ENCODE results near the gene SCAF8.
A peak's percentile ranks its signal among the peaks of the same experiment; 100 is the strongest.
"Not testable (repeated sequence)": the region's sequence is repeated elsewhere in the genome, so short reads cannot be mapped to it uniquely, and the experiment has no call there.

SCAF8 gene, protein sequence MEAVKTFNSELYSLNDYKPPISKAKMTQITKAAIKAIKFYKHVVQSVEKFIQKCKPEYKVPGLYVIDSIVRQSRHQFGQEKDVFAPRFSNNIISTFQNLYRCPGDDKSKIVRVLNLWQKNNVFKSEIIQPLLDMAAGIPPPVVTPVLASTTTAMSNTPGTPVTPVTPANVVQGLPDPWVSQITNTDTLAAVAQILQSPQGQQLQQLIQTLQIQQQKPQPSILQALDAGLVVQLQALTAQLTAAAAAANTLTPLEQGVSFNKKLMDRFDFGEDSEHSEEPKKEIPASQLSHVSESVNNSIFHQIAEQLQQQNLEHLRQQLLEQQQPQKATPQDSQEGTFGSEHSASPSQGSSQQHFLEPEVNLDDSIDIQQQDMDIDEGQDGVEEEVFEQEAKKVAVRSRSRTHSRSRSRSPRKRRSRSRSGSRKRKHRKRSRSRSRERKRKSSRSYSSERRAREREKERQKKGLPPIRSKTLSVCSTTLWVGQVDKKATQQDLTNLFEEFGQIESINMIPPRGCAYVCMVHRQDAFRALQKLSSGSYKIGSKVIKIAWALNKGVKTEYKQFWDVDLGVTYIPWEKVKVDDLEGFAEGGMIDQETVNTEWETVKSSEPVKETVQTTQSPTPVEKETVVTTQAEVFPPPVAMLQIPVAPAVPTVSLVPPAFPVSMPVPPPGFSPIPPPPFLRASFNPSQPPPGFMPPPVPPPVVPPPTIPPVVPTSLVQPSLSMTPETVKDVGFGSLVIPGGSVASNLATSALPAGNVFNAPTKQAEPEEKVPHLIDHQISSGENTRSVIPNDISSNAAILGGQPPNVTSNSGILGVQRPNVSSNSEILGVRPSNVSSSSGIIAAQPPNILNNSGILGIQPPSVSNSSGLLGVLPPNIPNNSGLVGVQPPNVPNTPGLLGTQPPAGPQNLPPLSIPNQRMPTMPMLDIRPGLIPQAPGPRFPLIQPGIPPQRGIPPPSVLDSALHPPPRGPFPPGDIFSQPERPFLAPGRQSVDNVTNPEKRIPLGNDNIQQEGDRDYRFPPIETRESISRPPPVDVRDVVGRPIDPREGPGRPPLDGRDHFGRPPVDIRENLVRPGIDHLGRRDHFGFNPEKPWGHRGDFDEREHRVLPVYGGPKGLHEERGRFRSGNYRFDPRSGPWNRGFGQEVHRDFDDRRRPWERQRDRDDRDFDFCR (N-terminal part only)

DNA sequence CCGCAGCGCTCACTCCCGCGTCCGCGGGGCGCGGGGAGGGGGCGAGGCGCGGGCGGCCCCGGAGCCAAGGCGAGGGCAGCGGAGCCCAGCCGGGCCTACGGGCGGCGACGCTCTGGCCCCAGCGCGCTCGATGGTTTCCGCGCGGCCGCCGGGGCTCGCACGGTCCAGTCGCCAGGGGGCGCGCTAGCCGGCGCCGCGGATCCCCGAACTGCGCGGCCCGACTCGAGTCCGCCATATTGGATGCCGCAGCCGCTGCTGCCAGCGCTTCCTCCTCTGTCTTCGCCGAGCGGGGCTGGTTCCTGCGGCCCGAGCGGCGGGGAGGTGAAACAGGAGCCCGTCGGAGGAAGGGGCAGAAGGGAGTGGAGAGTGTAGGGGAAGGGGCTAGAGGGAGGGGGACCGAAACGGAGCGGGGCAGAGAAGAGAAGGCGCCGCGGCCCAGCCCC, at the start of gene SCAF8:
Gene SCAF8, plus strand, starts transcription at position 234 of the 443 bp plus-strand sequence. CDS start 485 bp downstream, outside the sequence.
- peak; percentile 67 for DNase-seq (ENCODE audit: low read depth)

DNA sequence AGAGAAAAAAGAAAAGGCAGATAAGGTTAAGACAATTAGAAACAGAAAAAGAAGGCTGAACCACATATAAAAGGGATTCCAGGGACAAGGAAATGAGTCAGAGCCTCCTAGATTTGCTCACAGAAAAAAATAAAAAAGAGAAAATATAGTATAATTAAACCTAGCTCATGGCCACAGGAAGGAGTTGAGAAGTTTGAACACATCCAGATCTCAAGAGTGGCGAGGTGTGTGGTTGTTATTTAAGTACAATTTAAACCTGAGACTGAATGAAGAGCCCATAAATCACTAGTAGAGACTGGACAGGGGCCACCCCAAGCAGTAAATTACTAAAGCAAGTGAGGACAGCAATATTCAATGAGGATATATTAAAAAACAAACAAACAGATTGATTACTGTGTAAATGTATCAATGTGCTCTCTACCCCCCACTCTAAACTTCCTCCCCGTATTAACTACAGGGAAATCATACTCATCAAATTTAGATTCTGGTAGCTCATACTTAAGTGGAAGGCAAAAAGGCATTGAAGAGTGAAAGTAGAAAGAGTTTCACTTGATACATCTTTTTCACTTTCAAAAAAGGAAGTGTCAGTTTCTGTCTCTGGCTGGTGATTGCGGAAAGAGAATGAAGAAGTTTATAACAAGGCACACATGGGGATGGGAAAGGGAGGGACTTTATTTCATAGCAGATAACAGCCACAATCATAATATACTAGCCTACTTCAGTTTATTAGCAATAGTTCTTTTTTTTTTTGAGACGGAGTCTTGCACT, 49.3 kb upstream of the SCAF8 start:
- DNase-seq (ENCODE audit: low read depth), result no peak

DNA sequence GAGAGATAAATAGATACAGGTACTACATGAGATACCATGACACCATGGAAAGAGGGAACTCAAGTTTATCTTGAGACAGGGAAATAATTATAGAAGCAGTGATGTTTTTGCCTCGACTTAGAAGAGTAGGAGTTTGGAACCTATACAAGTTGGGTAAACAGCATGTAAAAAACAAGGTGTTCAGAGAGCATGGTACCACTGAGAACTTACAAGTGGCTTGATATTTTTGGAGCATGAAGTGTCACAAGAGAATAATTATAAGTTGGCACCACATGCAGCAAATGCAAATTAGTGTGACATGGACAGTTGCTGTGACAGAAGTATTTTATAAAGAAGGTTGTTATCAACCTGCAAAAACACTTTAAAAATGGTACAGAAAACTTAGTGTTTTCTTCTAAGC, 47.1 kb upstream of the SCAF8 start:
- DNase-seq (ENCODE audit: low read depth), result no peak

DNA sequence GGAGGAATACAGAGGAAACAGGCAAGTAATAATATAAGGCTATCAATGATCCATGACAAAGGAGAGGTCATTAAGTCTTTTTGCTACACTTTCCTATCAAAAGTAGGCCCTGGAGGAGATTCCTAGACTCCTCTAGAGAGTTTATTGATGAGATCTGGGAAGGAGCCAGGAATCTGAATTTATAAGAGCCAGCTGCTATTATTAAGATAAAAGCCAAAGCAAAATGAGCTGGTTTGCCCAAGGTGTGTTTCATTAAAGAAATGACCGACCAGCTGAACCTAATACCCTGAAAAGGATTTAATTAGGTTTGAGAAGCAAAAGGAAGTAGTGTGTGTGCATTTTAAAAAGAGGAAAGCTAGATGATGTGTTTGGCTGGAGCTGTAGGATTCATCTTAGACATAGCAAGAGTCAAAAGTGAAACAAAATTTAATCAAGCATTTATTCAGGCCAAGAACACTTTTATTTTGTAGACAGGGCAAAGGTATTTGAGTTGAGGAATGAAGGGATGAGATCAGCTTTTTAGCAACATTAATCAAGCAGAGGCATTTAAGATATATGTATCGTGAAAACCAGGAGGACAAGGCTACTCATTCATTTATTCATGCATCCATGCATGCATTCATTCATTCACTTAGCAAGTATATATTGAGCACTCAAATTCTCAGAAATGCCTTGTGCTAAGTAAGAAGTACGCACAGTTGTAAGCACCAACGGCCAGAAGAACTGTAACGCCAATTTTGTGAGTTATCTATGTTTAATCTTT, 43.5 kb upstream of the SCAF8 start:
- DNase-seq (ENCODE audit: low read depth), result no peak

DNA sequence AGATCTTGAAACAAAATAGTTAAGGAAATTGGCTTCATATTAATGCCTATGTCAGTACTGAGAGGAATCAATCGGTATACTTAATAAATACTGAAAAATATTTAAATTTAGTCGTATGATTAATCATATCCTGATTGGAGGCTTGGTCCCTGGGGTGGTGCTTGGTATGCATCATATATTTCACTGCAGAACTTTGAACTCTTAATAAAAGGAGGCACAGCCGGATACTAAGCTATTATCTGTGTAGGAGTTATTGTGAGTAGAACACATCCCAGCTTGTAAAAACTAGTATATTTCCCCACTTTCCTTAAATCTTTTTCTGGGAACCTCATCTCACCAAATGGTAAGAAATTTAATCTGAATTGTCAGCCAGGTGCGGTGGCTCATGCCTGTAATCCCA, 42.4 kb upstream of the SCAF8 start:
- no peak for DNase-seq (ENCODE audit: low read depth)

DNA sequence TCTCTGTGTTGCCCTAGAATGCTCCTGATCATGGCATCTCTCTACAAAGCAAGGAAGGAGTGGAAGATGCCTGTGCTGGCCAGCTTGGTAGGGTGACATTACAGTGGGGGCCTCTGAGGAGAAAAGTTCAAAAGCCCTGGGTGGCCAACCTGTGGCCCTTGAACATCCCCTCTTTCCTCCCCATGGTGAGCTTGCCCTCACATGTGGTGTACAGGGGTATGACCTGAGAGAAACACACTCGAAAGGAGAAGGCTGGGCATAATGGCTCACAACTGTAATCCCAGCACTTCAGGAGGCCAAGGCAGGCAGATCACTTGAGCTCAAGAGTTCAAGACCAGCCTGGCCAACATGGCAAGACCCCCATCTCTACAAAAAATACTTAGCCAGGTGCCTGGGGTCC, 36.6 kb upstream of the SCAF8 start:
- DNase-seq (ENCODE audit: low read depth), result no peak

DNA sequence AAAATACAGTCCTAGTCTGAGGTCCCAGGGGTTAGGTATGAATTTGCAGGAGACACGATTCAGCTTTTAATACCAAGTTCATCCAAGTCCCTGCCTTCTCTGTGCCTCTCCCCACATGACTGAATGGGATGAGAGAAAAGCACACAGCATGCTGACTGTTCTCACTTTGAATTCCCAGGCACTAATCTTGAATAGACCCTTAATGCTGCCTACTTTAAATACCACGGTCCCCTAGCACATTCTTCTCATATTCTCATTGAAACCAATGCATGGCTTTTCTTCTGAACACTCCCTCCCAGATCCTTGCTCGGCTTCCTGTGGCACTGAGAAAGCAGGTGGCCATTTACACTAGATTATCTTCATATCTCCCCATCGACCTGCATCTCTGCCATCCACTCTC, 30.1 kb upstream of the SCAF8 start:
- no peak for DNase-seq (ENCODE audit: low read depth)

DNA sequence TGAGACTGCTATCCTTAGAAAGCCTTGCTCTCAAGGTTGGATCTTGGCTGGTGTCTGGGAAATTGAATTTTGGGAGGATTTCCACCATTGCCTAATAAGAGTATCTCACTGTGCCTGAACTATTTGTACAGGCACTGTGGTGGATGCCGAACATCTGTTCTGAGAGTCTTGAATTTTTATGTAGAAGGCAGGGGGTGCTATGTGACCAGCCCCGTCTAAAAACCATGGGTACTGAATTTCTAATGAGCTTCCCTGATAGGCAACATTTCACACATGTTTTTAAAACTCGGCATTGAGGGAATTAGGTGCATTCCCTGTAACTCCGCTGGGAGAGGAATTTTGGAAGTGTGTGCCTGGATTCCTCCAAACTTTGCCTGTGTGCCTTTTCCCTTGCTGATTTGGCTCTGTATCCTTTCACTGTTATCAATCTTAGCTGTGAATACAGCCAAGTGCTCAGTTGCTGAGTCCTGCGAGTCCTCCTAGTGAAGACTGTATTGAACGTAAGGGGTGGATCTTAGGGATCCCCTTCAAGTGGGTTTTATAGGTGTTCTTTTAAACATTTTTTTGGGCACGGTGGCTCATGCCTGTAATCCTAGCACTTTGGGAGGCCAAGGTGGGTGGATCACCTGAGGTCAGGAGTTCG, 27.6 kb upstream of the SCAF8 start:
- no peak for DNase-seq (ENCODE audit: low read depth)

DNA sequence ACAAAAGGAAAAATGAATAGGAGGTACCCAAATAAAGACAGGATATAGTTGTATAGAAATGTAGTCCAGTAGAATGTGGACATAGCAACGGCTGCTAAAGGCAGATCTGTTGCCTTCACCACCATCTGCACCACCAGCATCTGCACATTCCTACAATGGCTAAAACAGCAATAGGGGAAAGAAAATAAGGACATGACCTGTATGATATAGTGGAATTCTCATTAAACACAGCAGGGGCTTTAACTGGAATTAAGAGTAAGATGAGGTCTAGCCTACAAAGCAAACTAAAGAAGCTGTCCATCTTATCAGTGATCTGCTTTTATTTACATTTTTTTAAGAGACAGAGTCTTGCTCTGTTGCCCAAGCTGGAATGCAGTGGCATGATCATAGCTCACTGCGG, 26.8 kb upstream of the SCAF8 start:
- DNase-seq (ENCODE audit: low read depth), result no peak

DNA sequence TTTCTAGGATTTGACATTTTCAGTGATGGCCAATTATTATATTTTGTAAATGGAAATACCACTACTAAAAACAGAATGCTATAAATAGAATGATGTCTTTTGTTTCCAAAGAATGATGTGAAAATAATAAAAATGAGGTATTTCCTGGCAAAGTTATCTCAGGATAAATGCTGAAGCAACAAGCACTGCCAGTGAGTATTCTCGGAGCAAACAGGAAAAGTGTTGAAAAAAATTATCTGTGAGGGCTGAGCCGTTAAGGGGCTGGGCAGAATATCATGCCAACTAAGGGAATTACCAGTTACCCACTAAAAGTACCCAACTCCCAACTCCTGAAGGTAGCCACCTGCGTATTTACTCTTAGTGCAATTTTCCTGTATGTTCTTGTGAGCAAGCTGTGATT, 23.6 kb upstream of the SCAF8 start:
- DNase-seq (ENCODE audit: low read depth), result no peak

DNA sequence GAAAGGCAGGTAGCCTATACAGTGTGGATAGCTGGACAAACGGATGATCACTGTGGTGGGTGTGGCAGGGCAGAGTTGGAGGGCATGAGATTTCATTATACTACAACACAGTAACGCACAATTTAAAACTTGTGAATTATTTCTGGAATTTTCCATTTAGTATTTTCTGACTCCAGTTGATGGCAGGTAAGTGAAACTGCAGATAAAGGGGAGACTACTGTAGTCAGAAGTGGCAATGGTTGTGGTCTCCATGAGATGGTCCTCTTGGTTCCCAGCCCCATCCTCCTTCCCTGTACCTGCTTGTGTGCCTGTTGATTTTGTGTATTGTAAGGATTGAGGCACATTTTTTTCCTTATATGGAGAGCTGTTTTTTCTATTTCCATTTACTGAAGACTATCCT, 22.5 kb upstream of the SCAF8 start:
- no peak for DNase-seq (ENCODE audit: low read depth)

DNA sequence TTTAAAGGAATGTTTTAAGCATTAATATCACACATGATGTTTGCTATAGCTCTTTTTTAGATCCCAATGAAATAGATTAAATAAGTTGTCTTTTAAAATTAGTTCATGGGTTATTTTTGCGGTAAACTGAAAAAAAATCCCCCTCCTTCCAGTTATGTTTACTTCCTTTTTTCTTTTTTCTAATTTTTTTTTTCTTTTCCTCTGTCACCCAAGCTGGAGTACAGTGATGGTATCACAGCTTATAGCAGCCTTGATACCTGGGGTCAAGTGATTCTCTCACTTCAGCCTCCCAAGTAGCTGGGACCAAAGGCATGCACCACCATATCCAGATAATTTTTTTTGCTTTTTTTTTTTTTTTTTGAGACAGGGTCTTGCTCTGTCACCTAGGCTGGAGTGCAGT, 17.8 kb upstream of the SCAF8 start:
- no peak for DNase-seq (ENCODE audit: low read depth)

DNA sequence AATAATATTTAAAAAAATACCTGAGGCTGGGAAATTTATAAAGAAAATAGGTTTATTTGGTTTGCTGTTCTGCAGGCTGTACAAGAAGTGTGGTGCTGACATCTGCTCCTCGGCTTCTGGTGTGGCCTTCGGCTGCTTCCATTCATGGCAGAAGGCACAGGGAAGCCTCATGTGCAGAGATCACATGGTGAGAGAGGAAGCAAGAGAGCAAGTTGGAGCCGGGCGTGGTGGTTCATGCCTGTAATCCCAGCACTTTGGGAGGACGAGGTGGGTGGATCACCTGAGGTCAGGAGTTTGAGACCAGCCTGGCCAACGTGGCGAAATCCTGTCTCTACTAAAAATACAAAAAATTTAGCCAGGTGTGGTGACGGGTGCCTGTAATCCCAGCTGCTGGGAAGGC, 16.9 kb upstream of the SCAF8 start:
- not testable (repeated sequence) for DNase-seq (ENCODE audit: low read depth)

DNA sequence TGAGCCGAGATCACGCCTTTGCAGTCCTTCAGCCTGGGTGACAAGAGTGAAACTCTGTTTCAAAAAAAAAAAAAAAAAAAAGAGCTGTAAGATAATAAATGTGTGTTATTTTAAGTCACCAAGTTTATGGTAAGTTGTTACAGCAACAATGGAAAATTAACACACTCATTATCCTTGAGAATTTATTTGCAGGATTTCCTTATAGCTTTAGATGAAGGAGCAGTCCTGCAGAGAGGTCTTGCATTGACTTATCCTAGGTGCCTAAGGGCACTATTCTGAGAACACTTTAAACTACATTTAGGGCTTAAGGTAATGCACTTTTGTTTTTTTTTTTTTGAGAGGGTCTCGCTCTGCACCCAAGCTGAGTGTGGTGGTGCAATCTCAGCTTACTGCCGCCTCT, 13.8 kb upstream of the SCAF8 start:
- no peak for DNase-seq (ENCODE audit: low read depth)

DNA sequence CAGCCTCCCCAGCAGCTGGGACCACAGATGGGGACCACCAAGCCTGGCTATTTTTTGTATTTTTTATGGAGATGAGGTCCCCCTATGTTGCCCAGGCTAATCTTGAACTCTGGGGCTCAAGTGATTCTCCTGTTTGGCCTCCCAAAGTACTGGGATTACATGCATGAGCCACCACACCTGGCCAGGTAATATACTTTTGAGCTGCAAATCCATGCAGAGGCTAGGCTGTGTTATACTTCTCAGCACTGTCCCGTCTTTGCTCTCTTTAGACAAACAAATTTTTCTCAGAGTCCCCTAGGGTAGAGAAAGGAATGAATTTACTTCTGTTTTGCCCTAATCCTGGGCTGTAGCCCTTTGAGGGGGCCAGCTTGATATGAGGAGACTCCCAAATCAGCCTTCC, 13.4 kb upstream of the SCAF8 start:
- DNase-seq (ENCODE audit: low read depth), result no peak

DNA sequence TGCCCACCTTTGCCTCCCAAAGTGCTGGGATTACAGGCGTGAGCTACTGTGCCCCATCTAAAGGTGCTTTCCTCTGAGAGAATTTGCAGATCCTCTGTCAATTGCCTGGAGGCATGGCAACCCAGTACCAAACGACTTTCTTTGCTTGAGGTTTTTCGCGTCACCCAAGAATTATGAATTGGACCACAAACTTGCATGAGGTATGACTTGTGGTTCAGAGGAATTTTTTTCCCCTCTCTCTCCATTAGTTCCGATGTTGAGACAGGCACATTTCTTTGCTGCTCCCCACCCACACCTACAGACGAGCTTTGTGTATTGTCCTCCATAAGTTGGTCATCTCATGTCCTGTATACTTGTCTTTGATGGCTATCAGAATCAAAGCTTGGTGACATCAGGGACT, 11.8 kb upstream of the SCAF8 start:
- no peak for DNase-seq (ENCODE audit: low read depth)

DNA sequence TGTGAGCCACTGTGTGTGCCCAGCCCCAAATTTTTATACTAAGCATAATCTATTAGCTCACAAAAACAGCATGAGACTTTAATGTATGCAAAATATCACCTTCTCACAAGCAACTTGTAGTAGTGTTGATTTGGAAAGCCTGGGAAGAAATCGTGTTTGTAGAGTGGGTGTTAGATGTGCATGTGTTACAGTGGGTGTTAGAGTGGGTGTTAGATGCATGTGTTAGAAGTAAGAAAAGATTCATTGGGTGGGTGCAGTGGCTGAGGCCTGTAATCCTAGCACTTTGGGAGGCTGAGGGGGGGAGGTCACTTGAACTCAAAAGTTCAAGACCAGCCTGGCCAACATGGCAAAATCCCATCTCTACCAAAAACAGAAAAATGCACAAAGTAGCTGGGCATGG, 6.3 kb upstream of the SCAF8 start:
- no peak for DNase-seq (ENCODE audit: low read depth)

DNA sequence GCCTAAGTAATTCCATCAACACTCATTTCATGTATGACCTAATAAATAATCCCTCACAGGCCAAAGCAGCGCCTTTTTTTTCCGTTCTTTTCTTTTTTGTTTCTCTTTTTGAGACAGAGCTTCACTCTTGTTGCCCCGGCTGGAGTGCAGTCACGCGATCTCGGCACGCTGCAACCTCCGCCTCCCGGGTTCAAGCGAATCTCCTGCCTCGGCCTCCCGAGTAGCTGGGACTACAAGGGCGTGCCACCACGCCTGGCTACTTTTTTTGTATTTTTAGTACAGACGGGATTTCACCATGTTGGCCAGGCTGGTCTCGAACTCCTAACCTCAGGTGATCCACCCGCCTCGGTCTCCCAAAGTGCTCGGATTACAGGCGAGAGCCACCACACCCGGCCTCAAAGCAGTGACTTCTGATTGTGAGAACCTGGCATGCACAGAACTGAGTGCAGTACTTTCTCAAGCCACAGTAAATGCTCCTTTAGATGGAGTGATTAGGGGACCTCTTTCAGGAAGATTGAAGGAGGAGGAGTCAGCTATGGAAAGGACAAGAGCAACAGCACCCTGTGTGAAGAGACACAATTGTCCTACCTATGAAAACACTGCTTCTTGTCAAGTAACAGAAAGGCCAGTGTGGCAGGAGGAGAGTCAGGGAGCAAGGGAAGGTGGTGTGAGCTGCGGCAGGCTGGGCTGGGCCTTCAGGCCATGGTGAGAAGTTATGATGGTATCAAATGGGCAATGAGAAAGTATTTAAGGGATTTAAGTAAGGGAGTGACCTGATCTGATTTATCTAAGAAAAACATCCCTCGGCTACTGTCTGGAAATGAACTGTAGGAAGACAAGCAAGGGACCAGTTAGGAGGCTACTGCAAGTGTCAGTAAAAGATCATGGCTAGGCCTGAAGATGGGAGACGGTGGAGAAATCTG, 1.7 kb upstream of the SCAF8 start:
- DNase-seq (ENCODE audit: low read depth), result no peak

DNA sequence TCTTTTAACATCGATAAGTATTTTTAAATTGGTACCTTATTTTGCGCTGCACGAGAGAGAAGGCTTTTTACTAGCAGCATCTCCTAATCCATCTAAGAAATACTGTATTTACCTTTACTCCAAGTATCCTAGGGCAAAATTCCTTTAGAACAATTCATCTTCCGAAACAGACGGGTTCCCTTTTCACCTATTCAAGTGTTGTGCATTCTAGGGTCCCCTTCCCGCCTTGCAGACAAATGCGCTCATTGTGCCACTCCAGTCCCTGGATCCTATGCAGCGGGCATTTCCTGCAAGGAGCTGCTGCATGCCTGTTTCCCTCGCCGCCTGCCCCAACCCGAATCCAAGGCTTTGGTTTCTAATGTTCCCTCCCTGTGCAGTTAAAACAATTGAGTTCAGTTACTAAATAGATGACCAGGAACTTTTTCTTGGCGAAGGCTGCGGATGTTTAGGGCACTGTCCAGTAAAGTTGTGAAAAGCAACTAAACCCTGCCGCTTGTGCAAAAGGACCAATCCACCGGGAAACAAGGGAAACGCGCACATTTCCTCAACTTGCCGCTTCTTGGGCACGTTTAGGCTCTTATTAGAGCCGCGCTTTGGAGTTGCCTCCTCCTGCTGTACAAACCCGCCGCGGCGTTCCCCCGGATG, 556 bp upstream of the SCAF8 start:
- no peak for DNase-seq (ENCODE audit: low read depth)

All from stimulated activated CD8-positive, alpha-beta memory T cell treated with anti-CD3 and anti-CD28 coated beads, Interleukin-15, amount 100 ng/mL, for 1 hour (primary cell).